Adrenal gland (tissue), 19 donors: ENCODE measurements around the gene REEP1. TPM values are rescaled to one million over a fixed set of nuclear protein-coding genes. Genes with fewer than 3 reads are reported as not detected.

Source experiments
- DNase-seq, 7 donors: peaks; one replicate each; pipeline ENCODE4 v3.0.0-alpha.2; 2019 to 2020
- H3K27ac ChIP-seq, 5 donors: fragments of 200-600 bp; sonication (generic) in 4 of 5; 1 replicate in 3 of 5; 2 replicates in 2 of 5; pipeline versions ENCODE4 v1.5.1 to v1.8.0; 2016 to 2020; ENCODE audit warnings: mild to moderate bottlenecking in 1 of 5
- H3K27me3 ChIP-seq: fragments of 200-600 bp; 2 replicates; pipeline ENCODE4 v1.8.0; 2021
- H3K36me3 ChIP-seq, 2 donors: fragments of 200-600 bp; replicated peaks in 1 of 2; 1 replicate in 1 of 2; 2 replicates in 1 of 2; pipeline versions ENCODE4 v1.5.1 to v1.8.0; 2018 to 2022
- H3K4me1 ChIP-seq, 2 donors: fragments of 200-600 bp; replicated peaks in 1 of 2; 1 replicate in 1 of 2; 2 replicates in 1 of 2; pipeline versions ENCODE4 v1.5.1 to v1.8.0; 2018 to 2021
- H3K4me3 ChIP-seq, 4 donors: fragments of 200-600 bp; sonication (generic) in 3 of 4; one replicate each; pipeline ENCODE4 v1.5.1; 2016 to 2018
- H3K9me3 ChIP-seq, 3 donors: fragments of 200-600 bp; sonication (generic) in 1 of 3; replicated peaks in 1 of 3; 1 replicate in 2 of 3; 2 replicates in 1 of 3; pipeline versions ENCODE4 v1.5.1 to v1.8.0; 2016 to 2021
- POLR2A ChIP-seq, 2 donors: fragments of 450-650 bp; IDR thresholded peaks; one replicate each; pipeline ENCODE4 v1.6.1; 2017; ENCODE audit warnings: antibody characterized with exemption in 2 of 2, mild to moderate bottlenecking in 2 of 2, moderate library complexity in 1 of 2
- WGBS, 4 donors: extraction: QIAGEN DNeasy Blood & Tissue Kit in 2 of 4; methylation state at CpG; one replicate each; pipeline versions ENCODE4 v1.1.5 to v1.1.7; 2013 to 2017; 5-methylcytosine and 5-hydroxymethylcytosine counted together
- intact Hi-C, 2 donors: fragments of 100-400 bp; cut with DNase I; formaldehyde crosslinking; loops; one replicate each; pipeline versions ENCODE4 v1.14.1 to v1.15.0; 2022 to 2023
- long read RNA-seq, 10 donors: library from polyadenylated mRNA in 3 of 10; unstranded in 2 of 10; stranded (forward) in 1 of 10; transcript quantifications; one replicate each; pipeline ENCODE4 v2.0.0 and lab custom pipeline, GENCODE V29; 2021 to 2026
- polyA plus RNA-seq, 3 donors: library from polyadenylated mRNA; stranded (reverse); fragments of 200-250 nt in 2 of 3; fragments of 350-450 nt in 1 of 3; fragmentation: Illumina TruSeq in 1 of 3; extraction: RNeasy Lipid Tissue Mini Kit (QIAGEN cat#74804) in 1 of 3; gene quantifications; one replicate each; pipeline ENCODE4 v1.2.3, GENCODE V29; 2013 to 2014
- total RNA-seq, 9 donors: library from RNA; depleted of rRNA in 4 of 9; stranded (reverse); fragments of >200 nt in 4 of 9; fragments of 120-200 nt in 1 of 9; fragmentation: NEBNext Ultra II Directional in 1 of 9; extraction: Animal tissue kit (Norgen Biotek cat#: 25700) in 1 of 9; gene quantifications; one replicate each; pipeline versions ENCODE4 v1.1.0 to v1.2.4, GENCODE V29; 2013 to 2023
- TF ChIP-seq, protein P1 (sequence below), 6 experiments: fragments of 450-650 bp in 4 of 6; fragments of 200-600 bp in 2 of 6; sonication (generic) in 1 of 6; IDR thresholded peaks; 1 replicate in 5 of 6; 2 replicates in 1 of 6; pipeline versions ENCODE4 v1.5.1 to v1.8.0; 2016 to 2021; ENCODE audit warnings: antibody characterized with exemption in 6 of 6, mild to moderate bottlenecking in 2 of 6, moderate library complexity in 1 of 6
- donor health status: healthy with polysubstance abuse.
- donor health status: Bipolar disorder and iron deficiency.
- donor health status: DM: yes; HTN: yes; CAD: no.
- donor health status: DM: no; HTN: no; CAD: no.
- donor health status: DM: no; HTN: no; CAD: no.
- donor health status: DM: yes; HTN: yes; CAD: no.

The REEP1 gene
- total RNA-seq (1 to 10 TPM in 8 of 9 donors, under 1 TPM in 1; 0.36 to 9.3 (median 4.0) TPM), polyA plus RNA-seq (1 to 10 TPM; 1.7 to 4.9 (median 2.1) TPM)
- long read RNA-seq, donor 1, result 0 reads
- long read RNA-seq, donor 2, partial matches to known transcripts, result 0 of 1 reads
- long read RNA-seq, donor 2, other reads (novel, unspliced or antisense), result 0 of 1 reads
- long read RNA-seq, donor 3, result 0 reads
- long read RNA-seq, donor 4, partial matches to known transcripts, result 1 of 6 reads
- long read RNA-seq, donor 4, other reads (novel, unspliced or antisense), result 2 of 6 reads
- long read RNA-seq, donor 5, partial matches to known transcripts, result 0 of 1 reads
- long read RNA-seq, donor 5, other reads (novel, unspliced or antisense), result 1 of 1 reads
- long read RNA-seq, donor 6, partial matches to known transcripts, result 0 of 2 reads
- long read RNA-seq, donor 6, other reads (novel, unspliced or antisense), result 0 of 2 reads
- long read RNA-seq, donor 7, result 0 reads
- long read RNA-seq, donor 8, partial matches to known transcripts, result 0 of 2 reads
- long read RNA-seq, donor 8, other reads (novel, unspliced or antisense), result 0 of 2 reads
- long read RNA-seq, donor 9, result 0 reads
- long read RNA-seq, donor 10, partial matches to known transcripts, result 0 of 1 reads
- long read RNA-seq, donor 10, other reads (novel, unspliced or antisense), result 0 of 1 reads

- Histone ChIP-seq H3K4me1 (peaks cover 0 to 5% of the 10 kb centered on the region in 2 donors), H3K4me3 (peak within 1 kb of the TSS in 2 of 4 donors; percentile 3 to 71), H3K9me3 (no peaks in the 10 kb centered on the region), H3K27me3 (peaks cover 5% of the 10 kb centered on the region), H3K36me3 (no peaks in the 10 kb centered on the region), H3K27ac (no peak within 1 kb of the TSS)
- DNase-seq, result peak in 5 of 7 donors; percentile 11 to 48 (median 23)
- WGBS, 4 donors, result 0 to 1% (median 1%) methylated on average over 2 to 87 of the region's 87 CpGs; no CpG with 5 or more reads in 1 of the 4 donors
- TF ChIP-seq, protein P1, sequence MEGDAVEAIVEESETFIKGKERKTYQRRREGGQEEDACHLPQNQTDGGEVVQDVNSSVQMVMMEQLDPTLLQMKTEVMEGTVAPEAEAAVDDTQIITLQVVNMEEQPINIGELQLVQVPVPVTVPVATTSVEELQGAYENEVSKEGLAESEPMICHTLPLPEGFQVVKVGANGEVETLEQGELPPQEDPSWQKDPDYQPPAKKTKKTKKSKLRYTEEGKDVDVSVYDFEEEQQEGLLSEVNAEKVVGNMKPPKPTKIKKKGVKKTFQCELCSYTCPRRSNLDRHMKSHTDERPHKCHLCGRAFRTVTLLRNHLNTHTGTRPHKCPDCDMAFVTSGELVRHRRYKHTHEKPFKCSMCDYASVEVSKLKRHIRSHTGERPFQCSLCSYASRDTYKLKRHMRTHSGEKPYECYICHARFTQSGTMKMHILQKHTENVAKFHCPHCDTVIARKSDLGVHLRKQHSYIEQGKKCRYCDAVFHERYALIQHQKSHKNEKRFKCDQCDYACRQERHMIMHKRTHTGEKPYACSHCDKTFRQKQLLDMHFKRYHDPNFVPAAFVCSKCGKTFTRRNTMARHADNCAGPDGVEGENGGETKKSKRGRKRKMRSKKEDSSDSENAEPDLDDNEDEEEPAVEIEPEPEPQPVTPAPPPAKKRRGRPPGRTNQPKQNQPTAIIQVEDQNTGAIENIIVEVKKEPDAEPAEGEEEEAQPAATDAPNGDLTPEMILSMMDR (IDR thresholded peaks at IDR 0.05), result no peak
- TF ChIP-seq POLR2A (IDR thresholded peaks at IDR 0.05), result no peak
- intact Hi-C loops, result no loop called here
Measured at GRCh38 chr2:86337244-86337835, at the start of gene REEP1. REEP1 (minus strand) TSS chr2:86337626; CDS start chr2:86337510, 116 bp downstream.

GRCh38 chr2:86383844-86384243 lies 46.4 kb upstream of the REEP1 start:
- peaks cover 0 to 9% of the 10 kb centered on the region in 2 donors for H3K4me1 ChIP-seq
- TF ChIP-seq, protein P1 (IDR thresholded peaks at IDR 0.05), result no peak
- TF ChIP-seq POLR2A (IDR thresholded peaks at IDR 0.05), result no peak
- H3K27ac ChIP-seq, result no peak overlapping the region
- H3K9me3 ChIP-seq, result no peaks in the 10 kb centered on the region
- intact Hi-C loops, result no loop called here
- DNase-seq, result peak in 1 of 7 donors; percentile 69
- no peaks in the 10 kb centered on the region for H3K27me3 ChIP-seq
- WGBS, 4 donors, result 0 to 100% (median 19%) methylated on average over 1 of the region's 1 CpG
- no peak overlapping the region for H3K4me3 ChIP-seq
- H3K36me3 ChIP-seq, result no peaks in the 10 kb centered on the region

- Histone ChIP-seq H3K27ac (no peak overlapping the region), H3K36me3 (no peaks in the 10 kb centered on the region), H3K27me3 (no peaks in the 10 kb centered on the region), H3K9me3 (no peaks in the 10 kb centered on the region), H3K4me3 (no peak overlapping the region), H3K4me1 (peaks cover 0 to 6% of the 10 kb centered on the region in 2 donors)
- WGBS, 4 donors, result 78 to 90% (median 83%) methylated on average over 2 of the region's 2 CpGs
- TF ChIP-seq, protein P1 (IDR thresholded peaks at IDR 0.05), result no peak
- TF ChIP-seq POLR2A (IDR thresholded peaks at IDR 0.05), result no peak
- DNase-seq, result no peak
- intact Hi-C loops, result no loop called here
Measured at GRCh38 chr2:86382698-86383097, 45.3 kb upstream of the REEP1 start.

GRCh38 chr2:86382108-86382507 lies 44.7 kb upstream of the REEP1 start:
- Histone ChIP-seq H3K27ac (no peak overlapping the region), H3K36me3 (no peaks in the 10 kb centered on the region), H3K27me3 (no peaks in the 10 kb centered on the region), H3K9me3 (no peaks in the 10 kb centered on the region), H3K4me3 (no peak overlapping the region), H3K4me1 (peaks cover 0 to under 1% of the 10 kb centered on the region in 2 donors)
- intact Hi-C loops, result no loop called here
- 92 to 96% (median 94%) methylated on average over 2 of the region's 2 CpGs for WGBS, 4 donors
- TF ChIP-seq, protein P1 (IDR thresholded peaks at IDR 0.05), result no peak
- TF ChIP-seq POLR2A (IDR thresholded peaks at IDR 0.05), result no peak
- no peak for DNase-seq
